Measurements from ENCODE around the gene TOX3.

Gene TOX3

GRCh38 chr16:52441886-52442285 lies 105.1 kb downstream of the TOX3 start:
- DNase-seq: no peak

- DNase-seq: no peak
Measured at GRCh38 chr16:52440248-52440647, 106.7 kb downstream of the TOX3 start.

GRCh38 chr16:52439750-52440149 lies 107.2 kb downstream of the TOX3 start:
- DNase-seq: no peak

- no peak for DNase-seq
Measured at GRCh38 chr16:52439171-52439701, 107.7 kb downstream of the TOX3 start.

GRCh38 chr16:52437277-52437670 lies 109.7 kb downstream of the TOX3 start:
- DNase-seq: no peak

GRCh38 chr16:52436339-52437276 lies 110.3 kb downstream of the TOX3 start:
- no peak for DNase-seq

- DNase-seq: no peak
Measured at GRCh38 chr16:52434224-52434623, 112.7 kb downstream of the TOX3 start.

- no peak for DNase-seq
Measured at GRCh38 chr16:52433643-52434042, 113.3 kb downstream of the TOX3 start.

GRCh38 chr16:52424591-52424990 lies 122.4 kb downstream of the TOX3 start:
- no peak for DNase-seq

- no peak for DNase-seq
Measured at GRCh38 chr16:52422307-52422706, 124.6 kb downstream of the TOX3 start.

GRCh38 chr16:52418201-52418600 lies 128.7 kb downstream of the TOX3 start:
- DNase-seq: no peak

- DNase-seq: no peak
Measured at GRCh38 chr16:52416888-52417287, 130.1 kb downstream of the TOX3 start.

GRCh38 chr16:52411011-52411410 lies 135.9 kb downstream of the TOX3 start:
- DNase-seq: no peak

- DNase-seq: no peak
Measured at GRCh38 chr16:52408191-52408845, 138.6 kb downstream of the TOX3 start.

- no peak for DNase-seq
Measured at GRCh38 chr16:52407778-52408177, 139.2 kb downstream of the TOX3 start.

GRCh38 chr16:52405441-52405840 lies 141.5 kb downstream of the TOX3 start:
- DNase-seq: no peak

- no peak for DNase-seq
Measured at GRCh38 chr16:52404546-52404945, 142.4 kb downstream of the TOX3 start.

- no peak for DNase-seq
Measured at GRCh38 chr16:52399116-52399515, 147.8 kb downstream of the TOX3 start.

- no peak for DNase-seq
Measured at GRCh38 chr16:52398491-52398960, 148.4 kb downstream of the TOX3 start.

- DNase-seq: no peak
Measured at GRCh38 chr16:52398021-52398420, 148.9 kb downstream of the TOX3 start.

GRCh38 chr16:52393448-52393847 lies 153.5 kb downstream of the TOX3 start:
- DNase-seq: no peak

GRCh38 chr16:52389045-52389444 lies 157.9 kb downstream of the TOX3 start:
- DNase-seq: no peak
